ENCODE data around the gene SDHD.

- TF ChIP-seq USF2 (CRISPR knock-in tag; IDR thresholded peaks at IDR 0.05) (no peak), ZNF512 (CRISPR knock-in tag; IDR thresholded peaks at IDR 0.05; ENCODE audit: borderline replicate concordance) (no peak), CTCF (IDR thresholded peaks at IDR 0.05) (no peak), TEAD1 (CRISPR knock-in tag; IDR thresholded peaks at IDR 0.05) (no peak), ETV6 (CRISPR knock-in tag; IDR thresholded peaks at IDR 0.05) (no peak), TEAD4 (CRISPR knock-in tag; IDR thresholded peaks at IDR 0.05) (no peak), ZBTB21 (CRISPR knock-in tag; IDR thresholded peaks at IDR 0.05; ENCODE audit: borderline replicate concordance) (no peak), ZNF281 (CRISPR knock-in tag; IDR thresholded peaks at IDR 0.05) (no peak), RORB (CRISPR knock-in tag; IDR thresholded peaks at IDR 0.05) (no peak), ATF3 (CRISPR knock-in tag; conservative IDR thresholded peaks at IDR 0.05) (no peak)
Measured at GRCh38 chr11:112082729-112083128, 3.9 kb upstream of the SDHD start.
